ENCODE data around the gene SPINK4. TPM values are rescaled to one million over a fixed set of nuclear protein-coding genes. Genes with fewer than 3 reads are reported as not detected.

The SPINK4 gene
- total RNA-seq, 3 donors from 2014 or later, result not detected

DNA sequence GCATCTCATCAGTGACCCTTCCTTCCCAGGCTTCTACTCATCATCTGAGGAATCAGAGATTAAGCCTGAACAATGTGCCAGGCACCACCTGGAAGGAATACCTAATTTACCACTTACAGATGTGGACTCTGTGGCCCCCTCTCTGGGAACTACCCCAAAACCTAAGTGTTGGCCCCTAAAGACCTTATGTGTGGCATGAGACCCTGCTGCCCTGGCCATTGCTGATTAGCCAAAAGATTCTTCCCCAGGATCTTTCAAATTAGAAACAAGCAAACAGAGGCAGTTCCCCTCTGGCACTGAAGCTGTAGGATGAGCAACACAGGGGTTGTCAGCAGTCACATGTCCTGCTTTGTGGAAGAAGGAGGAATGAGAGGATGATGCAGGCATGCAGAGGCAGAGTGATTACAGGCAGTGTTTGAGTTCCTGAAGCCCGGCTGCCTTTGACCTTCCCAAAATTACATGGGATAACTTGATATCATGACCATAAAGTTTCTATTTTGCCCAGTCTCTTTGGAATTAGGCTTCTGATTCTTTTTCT lies 10.6 kb downstream of the SPINK4 start:
- no peaks in the 10 kb centered on the region for H3K9me3 ChIP-seq
- H3K27ac ChIP-seq, result peak overlapping the region in 1 of 2 donors; percentile 38
- H3K27me3 ChIP-seq, result no peaks in the 10 kb centered on the region
- peaks cover 4% of the 10 kb centered on the region for H3K36me3 ChIP-seq
- intact Hi-C loops (cut with DNase I; ENCODE audit: low total_unique reads), result no loop called here
- DNase-seq (ENCODE audit: low spot score in 2 of 2), result no peak
- no peak overlapping the region for H3K4me3 ChIP-seq
- no peaks in the 10 kb centered on the region for H3K4me1 ChIP-seq
- TF ChIP-seq, protein P1, sequence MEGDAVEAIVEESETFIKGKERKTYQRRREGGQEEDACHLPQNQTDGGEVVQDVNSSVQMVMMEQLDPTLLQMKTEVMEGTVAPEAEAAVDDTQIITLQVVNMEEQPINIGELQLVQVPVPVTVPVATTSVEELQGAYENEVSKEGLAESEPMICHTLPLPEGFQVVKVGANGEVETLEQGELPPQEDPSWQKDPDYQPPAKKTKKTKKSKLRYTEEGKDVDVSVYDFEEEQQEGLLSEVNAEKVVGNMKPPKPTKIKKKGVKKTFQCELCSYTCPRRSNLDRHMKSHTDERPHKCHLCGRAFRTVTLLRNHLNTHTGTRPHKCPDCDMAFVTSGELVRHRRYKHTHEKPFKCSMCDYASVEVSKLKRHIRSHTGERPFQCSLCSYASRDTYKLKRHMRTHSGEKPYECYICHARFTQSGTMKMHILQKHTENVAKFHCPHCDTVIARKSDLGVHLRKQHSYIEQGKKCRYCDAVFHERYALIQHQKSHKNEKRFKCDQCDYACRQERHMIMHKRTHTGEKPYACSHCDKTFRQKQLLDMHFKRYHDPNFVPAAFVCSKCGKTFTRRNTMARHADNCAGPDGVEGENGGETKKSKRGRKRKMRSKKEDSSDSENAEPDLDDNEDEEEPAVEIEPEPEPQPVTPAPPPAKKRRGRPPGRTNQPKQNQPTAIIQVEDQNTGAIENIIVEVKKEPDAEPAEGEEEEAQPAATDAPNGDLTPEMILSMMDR (IDR thresholded peaks at IDR 0.05), result no peak
- TF ChIP-seq POLR2AphosphoS5 (IDR thresholded peaks at IDR 0.05) (no peak), POLR2A (IDR thresholded peaks at IDR 0.05) (no peak)

DNA sequence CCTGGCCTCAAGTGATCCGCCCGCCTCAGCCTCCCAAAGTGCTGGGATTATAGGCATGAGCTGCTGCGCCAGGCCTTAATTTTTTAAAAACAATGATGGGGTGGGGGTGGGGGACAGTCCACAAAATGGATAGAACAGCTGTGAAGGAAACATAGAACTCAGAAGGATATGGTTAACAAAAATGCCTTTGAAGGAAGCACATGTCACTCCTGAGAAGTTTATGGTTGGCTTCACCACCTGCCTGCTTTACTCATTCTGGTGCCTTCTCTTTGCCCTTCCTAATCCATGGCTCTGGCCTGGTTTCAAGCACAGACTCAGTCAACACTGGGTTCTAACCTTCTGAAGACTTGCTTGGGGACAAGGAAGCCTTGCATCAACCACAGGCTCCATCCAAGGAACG lies 14.2 kb downstream of the SPINK4 start:
- Histone ChIP-seq H3K4me1 (no peaks in the 10 kb centered on the region), H3K4me3 (no peak overlapping the region), H3K27ac (no peak overlapping the region), H3K27me3 (no peaks in the 10 kb centered on the region), H3K9me3 (no peaks in the 10 kb centered on the region), H3K36me3 (peaks cover 10% of the 10 kb centered on the region)
- intact Hi-C loops (cut with DNase I; ENCODE audit: low total_unique reads), result no loop called here
- TF ChIP-seq POLR2A (IDR thresholded peaks at IDR 0.05) (no peak), POLR2AphosphoS5 (IDR thresholded peaks at IDR 0.05) (no peak)
- TF ChIP-seq, protein P1 (IDR thresholded peaks at IDR 0.05), result no peak
- DNase-seq (ENCODE audit: low spot score in 2 of 2), result no peak

DNA sequence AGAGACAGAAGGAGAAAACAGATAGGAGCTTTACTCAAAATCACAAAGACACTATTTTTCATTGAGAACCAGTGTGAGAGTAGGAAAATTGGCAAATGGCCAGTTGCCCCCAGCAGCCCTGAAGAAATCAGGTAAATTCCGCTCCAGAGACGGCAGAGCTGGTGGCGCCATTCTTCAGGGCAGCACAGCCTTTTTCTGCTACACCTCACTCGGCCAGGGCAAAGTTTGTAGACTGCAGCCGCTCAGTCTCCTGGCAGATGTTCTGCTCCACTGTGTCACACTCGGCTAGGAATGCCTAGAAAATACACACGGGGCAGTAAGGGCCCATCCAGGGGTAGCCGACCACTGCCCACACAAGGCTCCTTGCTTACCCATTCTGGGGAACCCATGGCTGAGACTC lies 15.0 kb downstream of the SPINK4 start:
- intact Hi-C loops (cut with DNase I; ENCODE audit: low total_unique reads), result no loop called here
- H3K4me3 ChIP-seq, result no peak overlapping the region
- DNase-seq (ENCODE audit: low spot score in 2 of 2), result no peak
- TF ChIP-seq, protein P1 (IDR thresholded peaks at IDR 0.05), result no peak
- TF ChIP-seq POLR2AphosphoS5 (IDR thresholded peaks at IDR 0.05) (no peak), POLR2A (IDR thresholded peaks at IDR 0.05) (no peak)
- H3K27me3 ChIP-seq, result no peaks in the 10 kb centered on the region
- no peak overlapping the region for H3K27ac ChIP-seq
- peaks cover 10% of the 10 kb centered on the region for H3K36me3 ChIP-seq
- no peaks in the 10 kb centered on the region for H3K4me1 ChIP-seq
- no peaks in the 10 kb centered on the region for H3K9me3 ChIP-seq

DNA sequence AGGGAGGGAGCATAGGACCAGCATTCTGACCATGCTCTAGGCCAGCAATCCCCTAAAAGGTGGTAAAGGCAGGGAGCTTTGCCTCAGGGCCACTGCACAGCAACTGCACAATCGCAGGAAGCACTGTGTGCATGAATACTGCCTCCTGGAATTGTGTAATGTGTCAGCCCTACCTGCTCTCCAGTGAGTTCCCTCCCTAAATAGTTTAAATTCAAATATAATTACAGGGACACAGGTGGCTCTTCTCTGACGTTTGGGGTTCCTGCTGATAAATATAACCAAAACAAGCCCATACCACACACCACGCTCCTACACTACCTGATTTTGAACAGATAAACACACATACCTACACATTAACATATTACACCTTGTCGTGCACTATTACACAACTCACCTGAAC lies 15.5 kb downstream of the SPINK4 start:
- TF ChIP-seq POLR2A (IDR thresholded peaks at IDR 0.05) (no peak), POLR2AphosphoS5 (IDR thresholded peaks at IDR 0.05) (no peak)
- TF ChIP-seq, protein P1 (IDR thresholded peaks at IDR 0.05), result no peak
- H3K4me1 ChIP-seq, result no peaks in the 10 kb centered on the region
- intact Hi-C loops (cut with DNase I; ENCODE audit: low total_unique reads), result no loop called here
- H3K4me3 ChIP-seq, result no peak overlapping the region
- no peaks in the 10 kb centered on the region for H3K9me3 ChIP-seq
- H3K27me3 ChIP-seq, result no peaks in the 10 kb centered on the region
- H3K27ac ChIP-seq, result no peak overlapping the region
- no peak for DNase-seq (ENCODE audit: low spot score in 2 of 2)
- peaks cover 10% of the 10 kb centered on the region for H3K36me3 ChIP-seq

DNA sequence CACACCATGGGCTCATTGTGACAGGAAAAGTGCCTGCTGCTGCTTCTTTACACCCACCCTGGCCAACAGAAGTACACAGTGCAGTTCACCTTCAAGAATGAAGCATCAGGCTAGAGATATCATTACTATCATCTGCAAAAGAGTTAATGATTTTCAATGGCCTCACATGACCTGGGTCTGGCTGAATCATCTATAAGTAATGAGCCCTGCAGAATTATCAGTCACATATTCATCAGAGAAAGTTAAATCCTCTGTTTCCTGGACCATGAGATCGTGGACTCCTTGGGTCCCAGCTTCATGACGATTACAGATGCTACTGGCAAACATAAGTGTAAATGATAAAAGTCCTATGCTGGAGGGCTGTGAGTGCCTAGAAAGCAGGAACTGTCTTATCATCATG lies 16.3 kb downstream of the SPINK4 start:
- H3K9me3 ChIP-seq, result no peaks in the 10 kb centered on the region
- TF ChIP-seq POLR2AphosphoS5 (IDR thresholded peaks at IDR 0.05), result no peak
- TF ChIP-seq, protein P1 (IDR thresholded peaks at IDR 0.05), result no peak
- TF ChIP-seq POLR2A (IDR thresholded peaks at IDR 0.05), result no peak
- H3K4me3 ChIP-seq, result no peak overlapping the region
- no peaks in the 10 kb centered on the region for H3K27me3 ChIP-seq
- H3K4me1 ChIP-seq, result no peaks in the 10 kb centered on the region
- no peak for DNase-seq (ENCODE audit: low spot score in 2 of 2)
- H3K27ac ChIP-seq, result no peak overlapping the region
- intact Hi-C loops (cut with DNase I; ENCODE audit: low total_unique reads), result no loop called here
- H3K36me3 ChIP-seq, result peaks cover 10% of the 10 kb centered on the region
